ENCODE measurements around the gene CSMD2.

CSMD2 gene

GRCh38 chr1:33697816-33698215 is 467.2 kb downstream of the CSMD2 start:
- H3K9ac ChIP-seq (ENCODE audit: low read depth, low read length, poor library complexity, severe bottlenecking) = no peak overlapping the region
- H3K9me3 ChIP-seq (ENCODE audit: insufficient read depth, low read depth, low read length) = no peaks in the 10 kb centered on the region
- no peaks in the 10 kb centered on the region for H3K9me2 ChIP-seq (replicated peaks; ENCODE audit: low read depth, low read length)
- no peak overlapping the region for H2AFZ ChIP-seq (ENCODE audit: low read length)
- no peak overlapping the region for H3K4me3 ChIP-seq (ENCODE audit: low read length, poor library complexity, severe bottlenecking)
- H3K4me2 ChIP-seq (ENCODE audit: low read depth, low read length, poor library complexity, severe bottlenecking) = no peak overlapping the region
- H3K27me3 ChIP-seq (ENCODE audit: insufficient read depth, low read length, poor library complexity, severe bottlenecking) = no peaks in the 10 kb centered on the region
- no peaks in the 10 kb centered on the region for H3K36me3 ChIP-seq (ENCODE audit: insufficient read depth, low read length)
- TF ChIP-seq CTCF (conservative IDR thresholded peaks at IDR 0.05; ENCODE audit: low read length) (no peak), EZH2phosphoT487 (IDR thresholded peaks at IDR 0.05; ENCODE audit: borderline replicate concordance) (no peak)
- no peaks in the 10 kb centered on the region for H3K4me1 ChIP-seq (ENCODE audit: insufficient read depth, low read length, poor library complexity, severe bottlenecking)
- no peaks in the 10 kb centered on the region for H4K20me1 ChIP-seq (ENCODE audit: insufficient read depth, low read length, poor library complexity, severe bottlenecking)
- H3K79me2 ChIP-seq (ENCODE audit: insufficient read depth, low read length) = no peaks in the 10 kb centered on the region
- H3F3A ChIP-seq (ENCODE audit: low read depth) = no peaks in the 10 kb centered on the region

GRCh38 chr1:33696962-33697361 is 468.1 kb downstream of the CSMD2 start:
- Histone ChIP-seq H2AFZ (ENCODE audit: low read length) (no peak overlapping the region), H3K4me1 (ENCODE audit: insufficient read depth, low read length, poor library complexity, severe bottlenecking) (no peaks in the 10 kb centered on the region), H3K9me2 (replicated peaks; ENCODE audit: low read depth, low read length) (no peaks in the 10 kb centered on the region), H3K4me3 (ENCODE audit: low read length, poor library complexity, severe bottlenecking) (no peak overlapping the region), H3K9ac (ENCODE audit: low read depth, low read length, poor library complexity, severe bottlenecking) (no peak overlapping the region), H3K4me2 (ENCODE audit: low read depth, low read length, poor library complexity, severe bottlenecking) (no peak overlapping the region), H3K9me3 (ENCODE audit: insufficient read depth, low read depth, low read length) (no peaks in the 10 kb centered on the region), H3F3A (ENCODE audit: low read depth) (no peaks in the 10 kb centered on the region), H3K79me2 (ENCODE audit: insufficient read depth, low read length) (no peaks in the 10 kb centered on the region), H4K20me1 (ENCODE audit: insufficient read depth, low read length, poor library complexity, severe bottlenecking) (no peaks in the 10 kb centered on the region), H3K27me3 (ENCODE audit: insufficient read depth, low read length, poor library complexity, severe bottlenecking) (no peaks in the 10 kb centered on the region), H3K36me3 (ENCODE audit: insufficient read depth, low read length) (no peaks in the 10 kb centered on the region)
- TF ChIP-seq EZH2phosphoT487 (IDR thresholded peaks at IDR 0.05; ENCODE audit: borderline replicate concordance) = no peak
- TF ChIP-seq CTCF (conservative IDR thresholded peaks at IDR 0.05; ENCODE audit: low read length) = no peak

- no peaks in the 10 kb centered on the region for H4K20me1 ChIP-seq (ENCODE audit: insufficient read depth, low read length, poor library complexity, severe bottlenecking)
Observed at GRCh38 chr1:33696311-33696710, 468.7 kb downstream of the CSMD2 start.

More at GRCh38 chr1:33696311-33696710, 468.7 kb downstream of the CSMD2 start:
- H3F3A ChIP-seq (ENCODE audit: low read depth) = no peaks in the 10 kb centered on the region
- H3K4me3 ChIP-seq (ENCODE audit: low read length, poor library complexity, severe bottlenecking) = no peak overlapping the region
- TF ChIP-seq CTCF (conservative IDR thresholded peaks at IDR 0.05; ENCODE audit: low read length) (no peak), EZH2phosphoT487 (IDR thresholded peaks at IDR 0.05; ENCODE audit: borderline replicate concordance) (no peak)
- H3K9me2 ChIP-seq (replicated peaks; ENCODE audit: low read depth, low read length) = no peaks in the 10 kb centered on the region
- no peaks in the 10 kb centered on the region for H3K36me3 ChIP-seq (ENCODE audit: insufficient read depth, low read length)
- H2AFZ ChIP-seq (ENCODE audit: low read length) = no peak overlapping the region
- no peaks in the 10 kb centered on the region for H3K4me1 ChIP-seq (ENCODE audit: insufficient read depth, low read length, poor library complexity, severe bottlenecking)
- no peak overlapping the region for H3K9ac ChIP-seq (ENCODE audit: low read depth, low read length, poor library complexity, severe bottlenecking)
- no peaks in the 10 kb centered on the region for H3K9me3 ChIP-seq (ENCODE audit: insufficient read depth, low read depth, low read length)
- H3K4me2 ChIP-seq (ENCODE audit: low read depth, low read length, poor library complexity, severe bottlenecking) = no peak overlapping the region
- no peaks in the 10 kb centered on the region for H3K27me3 ChIP-seq (ENCODE audit: insufficient read depth, low read length, poor library complexity, severe bottlenecking)
- no peaks in the 10 kb centered on the region for H3K79me2 ChIP-seq (ENCODE audit: insufficient read depth, low read length)
